LNCAP (cell line): ENCODE results near the gene ATXN3.

Source experiments
- CTCF ChIP-seq: fragments of 450-650 bp; IDR thresholded peaks from 2 replicates; pipeline ENCODE4 v1.5.1; 2017; ENCODE audit warnings: mild to moderate bottlenecking

ATXN3 gene

DNA sequence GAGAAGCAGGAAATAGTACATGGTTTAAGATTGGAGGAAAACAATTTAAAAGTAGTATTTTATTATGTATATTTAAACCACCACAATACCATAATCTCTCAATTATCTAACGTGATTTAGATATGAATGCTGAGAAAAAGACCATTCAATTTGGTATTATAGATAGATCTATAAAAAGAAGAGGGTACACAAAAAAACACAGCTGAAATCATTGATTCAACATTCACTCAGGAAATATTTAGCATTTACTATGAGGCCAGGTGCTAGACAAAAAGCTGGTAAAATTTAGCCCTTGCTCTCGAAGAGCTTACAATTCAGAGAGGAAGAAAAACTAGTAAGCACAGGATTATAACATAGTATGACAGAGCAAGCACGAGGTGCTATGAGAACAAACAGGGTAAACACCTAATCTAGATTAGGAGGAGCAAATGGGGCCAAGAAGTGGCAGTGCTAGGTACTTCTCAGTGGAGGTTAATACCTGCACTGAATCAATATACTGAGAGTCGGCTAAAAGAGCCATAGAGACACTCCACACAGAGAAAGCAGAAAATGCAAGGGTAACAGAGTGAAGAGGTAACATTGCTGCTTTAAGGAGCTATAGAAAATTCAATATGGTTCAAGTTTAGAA is 94.1 kb downstream of the ATXN3 start:
- TF ChIP-seq CTCF, result no peak

DNA sequence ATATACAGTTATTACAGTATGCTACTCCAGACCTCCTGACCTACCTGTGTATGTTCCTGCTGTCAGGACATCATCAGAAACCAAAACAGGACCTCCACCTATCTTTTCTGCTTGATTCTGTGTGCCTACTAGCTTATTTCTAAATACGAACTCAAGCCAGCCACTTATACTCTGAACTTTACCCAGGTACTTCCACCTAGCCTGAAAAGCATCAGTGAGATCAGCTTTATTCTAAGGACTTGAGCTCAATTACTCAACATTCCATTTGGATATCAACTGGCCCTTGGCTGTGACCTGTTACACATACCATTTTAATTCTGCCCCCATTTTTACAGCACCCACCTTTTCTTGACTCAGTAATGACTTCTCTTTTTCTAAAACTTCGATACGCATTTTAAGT is 95.7 kb downstream of the ATXN3 start:
- no peak for TF ChIP-seq CTCF

GRCh38 chr14:92009604-92010003 is 96.8 kb downstream of the ATXN3 start:
- no peak for TF ChIP-seq CTCF
